DMS79 treated with DMSO at 0.1 percent for 48 hours (cell line): ENCODE data around the gene PTPRT.

Experiments
- DNase-seq: peaks from one replicate; lab custom pipeline; 2025; lab: John Stamatoyannopoulos, UW

Gene PTPRT

DNA sequence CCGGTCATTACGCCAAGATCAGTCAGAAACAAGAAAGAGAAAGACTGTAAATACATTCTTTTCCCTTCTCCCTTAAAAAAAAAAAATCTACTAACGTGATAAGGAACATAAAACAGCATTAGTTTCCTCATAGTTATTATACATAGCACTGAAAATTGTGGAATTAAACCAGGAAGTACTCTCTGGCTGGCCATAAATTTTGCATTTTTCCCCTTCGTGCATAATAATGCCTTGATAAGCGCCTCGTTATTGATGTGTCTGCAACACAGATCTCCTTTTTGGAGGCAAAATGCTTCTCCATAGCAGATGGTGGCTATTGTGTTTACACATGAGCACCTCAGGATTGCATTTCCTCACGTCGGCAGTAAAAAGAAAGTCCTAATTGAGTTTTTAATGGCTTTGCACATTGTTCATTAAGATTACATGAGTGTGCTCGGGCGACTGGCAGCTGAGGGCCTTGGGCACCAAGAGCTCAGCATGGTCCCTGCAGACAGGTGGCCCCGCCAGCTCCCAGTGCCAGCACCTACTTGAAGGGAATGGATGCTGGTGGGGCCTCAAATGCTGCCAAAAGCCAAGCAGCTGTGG is 394.5 kb downstream of the PTPRT start:
- DNase-seq, result peak; percentile 66

DNA sequence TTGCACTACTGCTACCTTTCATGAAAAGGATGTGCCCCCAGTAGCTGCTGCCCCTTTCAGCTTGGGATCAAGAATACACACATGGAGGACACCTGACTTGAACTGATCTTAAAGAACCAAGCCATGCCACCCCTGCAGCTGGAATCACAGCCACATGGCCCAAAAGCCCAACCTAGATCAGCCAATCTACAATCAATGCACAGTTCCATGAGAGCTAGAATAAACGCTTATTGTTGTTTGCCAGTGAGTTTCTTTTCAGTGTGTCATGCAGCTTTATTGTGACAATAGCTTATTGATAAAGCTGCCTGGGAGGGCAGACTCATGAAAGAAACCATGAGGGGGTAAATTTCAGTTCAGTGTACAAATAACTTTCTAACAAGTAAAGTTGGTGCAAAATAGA is 397.7 kb downstream of the PTPRT start:
- DNase-seq, result no peak

DNA sequence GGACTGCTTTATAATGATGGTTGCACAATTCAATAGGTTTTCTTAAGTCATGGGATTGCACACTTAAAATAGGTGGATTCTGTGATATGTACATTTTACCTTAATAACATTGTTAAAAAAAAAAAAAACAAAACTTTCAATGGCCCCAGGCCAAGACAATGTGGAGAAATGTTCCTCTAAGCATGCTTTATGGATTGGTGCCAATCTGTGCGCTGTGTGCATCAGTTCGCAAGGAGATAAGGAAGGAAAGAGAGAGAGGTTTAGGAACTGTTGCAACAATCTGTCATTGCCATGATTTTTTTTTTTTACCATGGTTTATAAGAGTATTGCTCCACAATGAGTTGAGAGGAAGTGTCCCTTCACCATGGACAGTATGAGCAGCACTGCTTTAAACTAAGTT is 399.6 kb downstream of the PTPRT start:
- DNase-seq, result no peak

DNA sequence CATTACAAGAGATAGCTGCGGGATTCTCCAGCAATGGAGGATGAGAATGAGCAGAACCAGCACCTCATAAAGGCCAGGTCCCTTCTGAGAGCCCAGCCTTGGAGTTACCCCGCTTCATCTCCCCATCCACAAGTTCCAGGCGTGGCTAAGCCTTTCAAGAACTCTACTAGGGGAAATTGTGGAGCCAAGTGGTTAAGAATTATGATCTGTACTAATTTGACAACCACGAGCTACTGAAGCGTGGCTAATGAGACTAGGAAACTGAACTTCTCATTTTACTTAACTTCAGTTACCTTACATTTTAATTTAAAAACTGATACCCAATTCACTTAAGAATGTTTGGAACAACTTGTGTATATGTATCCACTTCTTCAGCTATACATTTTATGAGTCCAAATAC is 401.0 kb downstream of the PTPRT start:
- DNase-seq, result no peak

DNA sequence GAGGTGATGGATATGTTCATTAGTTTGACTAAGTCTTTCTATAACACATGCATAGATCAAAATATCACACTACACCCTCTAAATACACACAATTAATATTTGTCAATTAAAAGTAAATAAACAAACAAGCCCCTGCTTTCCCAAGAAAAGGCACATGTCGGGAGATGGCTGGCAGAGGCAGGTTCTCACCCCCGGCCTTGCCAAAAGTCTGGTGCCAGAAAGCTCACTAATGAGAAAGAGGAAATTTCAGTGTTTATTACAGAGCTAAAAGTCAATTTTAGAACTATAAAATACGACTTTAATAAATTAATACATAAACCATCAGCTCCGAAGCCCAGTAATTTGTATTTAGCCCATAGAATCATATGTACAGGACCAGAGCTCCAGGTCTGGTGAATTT is 404.7 kb downstream of the PTPRT start:
- no peak for DNase-seq

DNA sequence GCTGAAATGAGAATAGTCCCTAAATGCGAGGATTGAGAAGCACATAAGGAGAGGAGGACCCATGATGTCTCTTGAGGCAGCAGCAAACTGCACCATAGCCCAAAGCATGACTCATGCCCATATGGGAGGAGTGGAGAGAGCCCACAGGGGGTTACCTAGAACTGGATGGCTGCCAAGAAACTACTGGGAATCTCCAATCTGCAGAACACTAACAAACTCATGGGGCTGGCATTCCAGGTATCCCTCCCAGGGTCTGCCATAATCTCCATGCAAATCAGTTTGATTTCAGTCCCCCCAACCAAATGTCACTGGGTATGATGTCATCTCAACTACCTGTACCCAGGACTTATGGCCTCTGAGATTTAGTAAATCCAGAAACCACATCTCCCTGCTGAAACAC is 410.5 kb downstream of the PTPRT start:
- DNase-seq, result no peak

DNA sequence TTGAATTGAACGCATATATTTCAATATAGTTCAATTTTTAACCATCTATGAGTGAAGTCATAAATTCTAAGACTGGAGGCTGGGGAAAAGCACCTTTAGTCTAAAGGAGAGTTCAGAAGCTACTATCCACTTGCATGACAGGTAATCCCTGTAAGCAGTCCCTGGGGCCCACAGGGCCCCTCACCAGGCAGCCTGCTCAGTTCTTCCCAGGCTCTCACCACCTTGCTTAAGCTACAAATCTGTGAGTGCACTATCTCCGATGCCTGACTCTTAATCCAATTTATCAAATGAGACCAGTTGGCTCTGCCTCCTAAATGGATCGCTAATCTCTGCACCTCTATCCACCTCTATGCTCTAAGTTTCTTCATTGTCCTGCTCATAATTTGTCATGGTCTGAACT is 413.8 kb downstream of the PTPRT start:
- no peak for DNase-seq

DNA sequence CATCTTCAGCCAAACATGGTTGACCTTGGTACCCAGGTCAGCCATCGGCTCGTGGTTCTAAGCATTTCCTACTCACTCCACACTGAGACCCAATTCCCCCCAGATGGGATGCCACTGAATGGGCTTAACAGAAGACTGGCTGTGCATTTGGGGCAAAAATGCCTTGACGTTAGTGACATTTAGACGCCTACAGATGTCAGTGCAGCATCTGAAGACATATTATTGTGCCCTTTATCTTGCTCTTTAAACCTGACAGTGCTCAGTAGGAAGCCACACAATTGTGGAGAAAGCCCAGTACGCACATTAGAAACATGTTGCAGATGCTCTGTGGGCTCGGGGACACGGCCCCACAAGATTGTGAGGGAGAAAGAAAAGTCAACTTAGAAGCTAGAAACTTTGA is 414.7 kb downstream of the PTPRT start:
- no peak for DNase-seq

DNA sequence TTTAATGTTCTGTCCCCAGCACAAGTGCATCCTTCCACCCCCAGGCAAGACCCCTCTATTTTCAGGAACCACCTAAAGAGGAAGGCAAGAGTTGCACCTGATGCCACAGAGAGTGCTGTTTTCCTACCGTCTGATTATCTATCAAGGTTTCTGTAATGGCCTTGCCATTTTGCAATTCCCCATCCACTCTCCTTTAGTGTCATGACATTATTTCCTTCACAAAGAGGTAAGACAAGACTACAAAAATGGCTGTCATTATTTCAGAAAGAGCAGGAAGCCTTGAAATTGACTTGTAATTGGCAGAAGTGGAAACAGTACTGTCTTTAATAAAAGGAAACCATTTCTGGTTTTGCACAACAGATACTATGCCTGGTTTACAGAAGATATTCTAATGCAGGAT is 426.7 kb downstream of the PTPRT start:
- DNase-seq, result no peak

DNA sequence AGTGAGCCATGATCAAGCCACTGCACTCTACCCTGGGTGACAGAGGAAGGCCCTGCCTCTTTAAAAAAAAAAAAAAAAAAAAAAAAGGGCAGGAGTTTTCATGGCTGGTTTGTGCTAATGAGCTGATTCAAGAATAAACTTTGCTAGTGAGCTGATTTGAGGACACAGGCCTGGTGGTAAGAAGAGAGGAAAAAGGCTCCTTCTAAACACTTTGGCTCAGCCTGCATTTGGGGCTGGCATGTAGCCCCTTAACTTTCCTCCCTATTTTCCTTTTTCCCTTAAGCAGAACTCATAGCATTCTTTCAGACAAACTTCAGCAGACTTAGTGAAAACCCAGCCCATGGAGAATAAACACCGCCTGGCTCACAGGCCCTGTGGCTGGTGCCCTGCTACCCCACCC is 432.7 kb downstream of the PTPRT start:
- DNase-seq, result no peak

DNA sequence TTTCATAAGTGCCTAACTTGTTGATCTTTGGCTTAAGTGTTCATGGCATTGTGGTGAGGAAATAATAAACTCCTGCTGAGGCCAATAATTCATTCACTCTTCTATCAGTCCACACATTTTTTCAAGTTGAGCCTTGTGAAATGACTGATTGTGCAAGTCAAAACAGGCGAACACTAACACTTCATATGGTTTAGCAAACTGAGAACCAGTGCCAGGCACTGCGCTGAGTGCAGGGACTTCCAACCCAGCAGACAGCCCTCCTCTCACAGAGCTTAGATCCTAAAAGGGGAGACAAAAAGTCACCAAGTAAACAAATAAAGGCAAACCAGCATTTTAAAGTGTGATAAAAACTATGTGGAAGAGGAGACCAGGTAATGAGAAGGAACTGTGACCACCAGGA is 435.0 kb downstream of the PTPRT start:
- no peak for DNase-seq

DNA sequence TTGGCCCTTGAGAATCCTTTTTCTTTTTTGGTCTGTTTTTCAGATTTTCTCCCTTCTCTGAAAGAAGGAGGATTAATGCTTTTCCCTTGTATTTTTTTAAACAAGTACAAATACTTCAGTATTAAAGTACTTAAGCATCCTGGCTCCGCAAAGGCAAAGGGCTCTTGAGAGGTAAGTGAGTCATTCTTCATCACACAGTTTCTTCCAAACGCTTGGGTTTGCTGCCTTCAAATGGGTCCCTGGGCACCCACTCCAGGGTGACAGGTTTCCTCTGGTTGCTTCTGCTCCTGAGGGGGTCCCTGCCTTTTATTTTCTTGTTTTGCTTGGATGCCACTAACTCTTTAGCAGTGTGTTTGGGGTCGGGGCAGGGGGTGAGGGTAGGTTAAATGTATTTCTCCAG is 437.1 kb downstream of the PTPRT start:
- peak; percentile 24 for DNase-seq

DNA sequence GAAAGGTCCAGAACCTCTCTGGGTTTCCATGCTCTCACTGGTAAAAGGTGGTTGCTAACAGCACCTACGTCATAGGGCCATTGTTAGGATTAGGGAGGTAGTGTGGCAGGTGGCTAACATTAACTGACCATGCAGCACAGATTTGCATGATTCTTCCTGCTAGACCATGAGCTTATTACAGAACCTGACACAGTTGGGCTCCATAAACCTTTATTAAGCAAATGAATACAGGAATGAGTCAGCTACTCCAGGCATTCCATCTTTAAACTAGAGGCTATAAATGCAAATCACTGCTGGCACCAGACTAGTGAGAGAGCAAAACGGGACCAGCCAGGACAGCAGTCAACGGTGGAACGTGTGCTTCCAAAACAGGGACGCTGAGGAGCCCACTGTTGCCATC is 440.1 kb downstream of the PTPRT start:
- no peak for DNase-seq

DNA sequence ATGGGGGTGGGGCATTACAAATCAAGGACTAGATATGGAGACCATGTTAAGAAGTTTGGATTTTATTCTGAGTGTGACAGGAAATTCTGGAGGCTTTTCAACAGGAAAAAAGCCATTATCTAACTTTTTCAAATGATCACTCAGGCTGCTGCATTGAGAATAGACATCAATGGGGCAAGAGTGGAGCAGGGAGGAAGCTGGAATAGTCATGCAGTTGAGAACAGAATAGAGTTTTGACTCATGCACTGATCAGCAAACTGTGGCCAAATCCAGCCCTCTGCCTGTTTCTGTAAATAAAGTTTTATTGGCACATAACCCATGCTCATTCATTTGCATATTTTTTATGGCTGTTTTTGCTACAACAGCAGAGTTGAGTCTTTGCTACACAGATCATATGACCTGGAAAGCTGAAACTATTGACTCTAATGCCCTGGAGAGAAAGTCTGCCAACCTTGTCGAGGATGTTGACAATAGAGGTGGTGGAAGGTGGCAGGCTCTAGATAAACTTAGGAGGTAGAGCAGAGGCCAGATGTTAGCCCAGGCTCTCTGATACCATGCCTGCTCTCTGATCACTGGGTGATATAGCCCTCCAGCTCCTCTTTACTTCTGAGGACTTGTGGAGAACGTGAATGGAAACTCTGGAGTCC is 441.8 kb downstream of the PTPRT start:
- no peak for DNase-seq

DNA sequence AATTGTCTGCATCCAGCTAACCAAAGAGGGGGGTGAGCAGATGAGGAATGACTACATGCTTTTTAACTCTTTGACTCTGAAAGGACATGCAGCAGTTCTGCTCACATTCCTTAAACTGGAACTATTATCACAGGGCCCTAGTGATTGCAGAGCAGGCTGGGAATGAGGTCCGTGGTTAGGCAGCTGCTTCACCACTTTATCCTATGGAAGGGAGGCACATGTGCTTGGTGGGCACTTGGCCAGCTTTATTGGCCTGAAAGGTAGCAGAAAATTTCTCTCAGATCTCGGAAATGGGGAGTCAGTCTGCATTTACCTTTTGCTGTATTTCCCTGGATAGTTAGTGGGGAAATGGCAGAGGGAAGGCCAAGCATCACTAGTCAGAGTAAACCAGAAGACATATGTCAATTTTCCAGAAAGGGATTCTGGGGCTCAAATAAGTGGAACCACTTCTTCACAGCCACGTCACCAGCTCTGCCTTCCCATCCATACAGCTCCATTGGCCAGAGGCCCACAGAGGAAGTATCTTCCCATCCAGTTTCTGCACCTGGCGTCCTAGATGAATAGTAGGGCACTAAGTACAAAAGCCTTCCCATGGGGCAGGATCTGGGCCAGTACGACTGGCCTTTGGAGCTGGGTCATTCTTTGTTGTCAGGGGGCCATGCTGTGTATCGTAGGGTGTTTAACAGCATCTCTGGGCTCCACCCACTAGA is 444.8 kb downstream of the PTPRT start:
- DNase-seq, result no peak

DNA sequence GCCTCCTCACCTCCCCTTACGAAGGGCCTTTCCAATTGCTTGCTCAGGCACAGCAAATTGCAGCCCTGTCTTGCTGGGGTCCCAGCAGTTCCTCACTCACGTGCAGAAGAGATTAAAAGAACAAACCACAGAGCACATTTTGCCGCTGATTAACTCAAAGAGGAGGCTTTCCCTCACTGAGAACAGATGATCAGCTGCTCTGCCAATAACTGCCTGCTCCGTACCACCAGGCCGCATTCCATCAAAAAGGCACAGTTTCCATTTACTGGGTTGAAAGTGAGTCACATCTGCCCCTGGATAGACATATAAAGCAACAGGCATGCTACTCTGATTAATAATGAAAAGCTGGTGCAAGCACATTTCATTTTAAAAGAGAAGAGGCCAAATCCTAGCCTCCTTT is 446.8 kb downstream of the PTPRT start:
- no peak for DNase-seq

DNA sequence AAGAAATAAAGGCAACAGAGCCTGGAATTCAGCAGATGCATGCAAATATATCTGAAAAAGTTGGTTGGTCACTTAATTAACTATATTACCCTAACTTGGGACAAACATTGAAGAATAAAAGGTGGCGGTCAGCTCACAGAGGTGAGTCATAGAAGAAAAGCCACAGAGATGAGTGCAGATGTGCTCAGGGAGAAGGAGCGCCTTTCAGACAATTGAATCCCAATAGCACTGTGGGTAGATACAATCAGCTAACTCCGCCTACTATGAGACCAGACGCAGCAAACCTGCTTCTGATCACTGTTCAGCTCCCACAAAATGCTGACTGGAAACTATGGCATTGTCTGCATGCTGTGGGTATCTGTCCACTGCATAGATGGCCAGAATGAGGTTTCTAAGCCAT is 447.8 kb downstream of the PTPRT start:
- DNase-seq, result no peak

DNA sequence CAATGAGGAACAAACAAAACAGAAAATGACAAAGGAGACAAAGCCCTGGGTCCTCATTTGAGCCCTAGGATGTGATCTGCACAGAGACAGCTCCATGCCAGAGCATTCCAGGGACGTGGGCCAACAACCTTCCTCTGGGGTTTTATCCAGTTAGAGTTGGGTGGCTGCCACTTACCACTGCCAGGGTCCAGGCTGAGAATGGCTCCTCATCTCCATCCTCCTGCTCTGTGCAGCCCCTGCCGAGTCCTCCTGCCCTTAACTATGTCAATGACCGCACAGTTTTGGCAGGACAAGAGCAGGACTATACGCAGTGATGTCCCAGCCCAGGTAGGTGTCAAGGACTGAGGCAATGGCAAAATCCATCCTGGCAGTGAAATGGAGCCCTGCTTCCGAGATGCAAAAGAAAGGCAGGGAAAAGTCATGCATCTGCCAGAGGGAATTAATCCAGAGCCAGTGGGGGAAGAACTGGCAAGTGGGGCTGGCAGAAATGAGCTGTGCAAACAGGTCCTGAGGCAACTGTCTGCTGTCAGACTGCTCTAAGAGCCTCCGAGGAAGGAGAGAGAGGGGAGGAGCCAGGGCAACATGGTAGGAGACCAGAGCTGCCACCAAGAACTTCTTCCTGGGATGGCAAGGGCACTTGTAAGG is 449.4 kb downstream of the PTPRT start:
- no peak for DNase-seq

DNA sequence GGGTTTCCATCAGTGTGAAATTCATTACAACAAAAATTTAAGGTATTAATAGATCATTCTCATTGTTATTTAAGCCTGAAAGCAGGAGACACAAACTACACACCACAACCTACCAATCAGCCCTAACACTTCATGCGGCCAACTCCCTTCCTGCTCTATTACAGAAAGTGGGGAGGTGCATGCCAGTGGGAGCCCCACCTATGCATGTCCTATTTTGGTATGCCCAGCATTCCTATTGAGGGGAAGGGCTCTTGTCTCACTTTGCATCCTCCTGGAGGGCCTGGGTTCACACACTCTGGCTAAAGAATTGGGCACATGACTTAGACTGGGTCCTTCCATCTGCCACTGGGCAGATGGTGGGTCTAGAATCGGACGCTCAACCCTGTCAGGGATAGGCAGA is 450.0 kb downstream of the PTPRT start:
- DNase-seq, result no peak

DNA sequence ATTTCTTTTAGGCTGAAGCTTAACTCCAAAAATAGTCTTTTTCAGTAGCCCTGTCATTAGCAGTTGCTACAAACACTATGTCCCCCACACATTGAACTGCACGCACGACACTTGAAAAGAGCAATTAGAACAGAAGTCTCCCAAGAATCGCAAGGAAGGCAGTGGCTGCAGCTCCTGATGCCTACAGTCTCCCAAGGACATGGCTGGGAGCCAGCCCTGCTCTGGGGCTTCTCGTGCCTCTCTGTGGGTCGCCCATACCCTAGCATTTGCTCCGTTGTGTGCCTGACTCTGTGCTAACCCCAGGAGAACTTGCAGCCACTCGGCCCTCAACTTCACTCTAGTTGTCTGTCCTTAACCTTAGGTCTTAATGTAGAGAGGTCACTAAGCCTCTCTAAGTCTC is 454.2 kb downstream of the PTPRT start:
- no peak for DNase-seq

DNA sequence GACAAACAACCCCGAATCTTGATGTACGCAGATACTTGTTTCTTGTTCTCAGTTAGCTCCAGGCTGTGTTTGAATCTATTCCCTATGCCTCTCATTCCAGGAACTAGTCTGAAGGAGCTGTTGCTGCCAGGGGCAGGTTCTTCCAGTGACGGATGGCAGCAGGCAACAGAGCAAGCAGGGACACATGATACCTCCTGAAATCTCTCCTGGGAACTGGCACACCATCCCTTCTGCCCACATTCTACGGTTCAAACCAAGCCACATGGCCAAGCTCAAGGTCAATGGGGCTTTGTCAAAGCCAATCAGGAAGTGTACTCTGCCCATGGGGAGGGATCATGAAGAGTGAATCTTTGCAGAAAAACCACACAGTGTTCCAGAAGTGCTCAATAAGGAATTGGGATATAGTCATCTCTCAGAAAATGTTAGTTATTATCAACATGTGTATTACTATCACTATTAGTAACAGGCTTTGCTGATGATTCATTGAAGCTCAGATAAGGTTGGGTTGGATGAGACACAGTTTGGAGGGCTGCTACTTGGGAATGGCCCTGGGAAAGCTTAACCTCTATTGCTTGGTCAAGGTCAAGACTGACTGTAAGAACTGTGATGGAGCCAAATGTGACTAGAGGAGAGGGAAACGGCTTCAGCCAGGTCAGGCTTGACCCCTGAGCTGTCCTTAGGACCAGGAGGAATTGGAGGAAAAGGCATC is 454.9 kb downstream of the PTPRT start:
- DNase-seq, result no peak

DNA sequence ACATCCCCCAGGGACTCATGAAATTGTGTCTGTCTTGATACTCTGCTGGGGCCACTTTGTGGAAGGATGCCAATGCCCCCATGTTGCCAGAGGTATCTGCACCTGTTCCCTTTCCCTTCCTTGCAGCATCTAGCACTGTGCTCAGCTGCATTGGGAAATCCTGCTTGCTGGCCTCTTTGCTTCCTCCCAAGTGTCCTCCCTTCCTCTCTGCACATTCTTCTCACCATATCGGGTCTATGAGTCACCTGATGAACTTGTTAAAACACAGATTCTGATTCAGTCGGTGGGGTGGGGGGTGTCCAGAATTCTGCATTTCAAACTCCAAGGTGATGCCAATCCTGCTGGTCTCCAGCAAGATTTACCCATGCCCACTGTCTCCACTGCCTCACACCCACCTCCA is 467.8 kb downstream of the PTPRT start:
- DNase-seq, result no peak
